Activated CD4-positive, alpha-beta T cell treated with anti-CD3 and anti-CD28 coated beads, Interleukin-2, amount 50 U/mL, for 16 hours (primary cell): Measurements from ENCODE around the gene AHCYL2.
A peak's percentile ranks its signal among the peaks of the same experiment; 100 is the strongest.
"Not testable (repeated sequence)": the region's sequence is repeated elsewhere in the genome, so short reads cannot be mapped to it uniquely, and the experiment has no call there.

Experiments used
- DNase-seq: peaks from one replicate; pipeline ENCODE4 v3.0.0-alpha.2; 2020

AHCYL2 gene

GRCh38 chr7:129295015-129295423, 70.2 kb downstream of the AHCYL2 start:
- DNase-seq, result no peak

GRCh38 chr7:129298268-129298893, 73.6 kb downstream of the AHCYL2 start:
- DNase-seq, result peak; percentile 42

- no peak for DNase-seq
Measured at GRCh38 chr7:129299889-129300288, 75.1 kb downstream of the AHCYL2 start.

- DNase-seq, result not testable (repeated sequence)
Measured at GRCh38 chr7:129300299-129300698, 75.5 kb downstream of the AHCYL2 start.

- no peak for DNase-seq
Measured at GRCh38 chr7:129307592-129307991, 82.8 kb downstream of the AHCYL2 start.

GRCh38 chr7:129308047-129308446, 83.2 kb downstream of the AHCYL2 start:
- no peak for DNase-seq

GRCh38 chr7:129311429-129311828, 86.6 kb downstream of the AHCYL2 start:
- DNase-seq, result no peak

- DNase-seq, result no peak
Measured at GRCh38 chr7:129313282-129313681, 88.5 kb downstream of the AHCYL2 start.

- no peak for DNase-seq
Measured at GRCh38 chr7:129315960-129316359, 91.1 kb downstream of the AHCYL2 start.

GRCh38 chr7:129317450-129317849, 92.6 kb downstream of the AHCYL2 start:
- no peak for DNase-seq

- DNase-seq, result no peak
Measured at GRCh38 chr7:129327076-129327475, 102.2 kb downstream of the AHCYL2 start.

- no peak for DNase-seq
Measured at GRCh38 chr7:129332254-129333035, 107.6 kb downstream of the AHCYL2 start.

GRCh38 chr7:129334473-129334872, 109.6 kb downstream of the AHCYL2 start:
- no peak for DNase-seq

- DNase-seq, result no peak
Measured at GRCh38 chr7:129338450-129338849, 113.6 kb downstream of the AHCYL2 start.

GRCh38 chr7:129341212-129341611, 116.4 kb downstream of the AHCYL2 start:
- DNase-seq, result no peak

GRCh38 chr7:129341816-129342806, 117.3 kb downstream of the AHCYL2 start:
- DNase-seq, result no peak

- peak; percentile 64 for DNase-seq
Measured at GRCh38 chr7:129343099-129343700, 118.4 kb downstream of the AHCYL2 start.

GRCh38 chr7:129347330-129347729, 122.5 kb downstream of the AHCYL2 start:
- no peak for DNase-seq

GRCh38 chr7:129348023-129348740, 123.4 kb downstream of the AHCYL2 start:
- no peak for DNase-seq

GRCh38 chr7:129351320-129351719, 126.5 kb downstream of the AHCYL2 start:
- DNase-seq, result no peak

GRCh38 chr7:129353104-129353503, 128.3 kb downstream of the AHCYL2 start:
- DNase-seq, result not testable (repeated sequence)
